AG04449 (cell line): Measurements from ENCODE around the gene SH3D19.
A peak's percentile ranks its signal among the peaks of the same experiment; 100 is the strongest.

Experiments used
- CTCF ChIA-PET: fragments of 350-600 bp; formaldehyde crosslinking; extraction: SDS; loops from one replicate; lab custom pipeline; 2021; ENCODE audit warnings: antibody characterized with exemption; lab: Yijun Ruan, JAX
- POLR2A ChIA-PET: fragments of 400-600, 350-600 bp; formaldehyde crosslinking; extraction: SDS; loops from one replicate; lab custom pipeline; 2020; ENCODE audit warnings: antibody characterized with exemption, inconsistent platforms; lab: Yijun Ruan, JAX
- DNase-seq: peaks from one replicate; pipeline ENCODE4 v3.0.0-alpha.2; 2010; ENCODE audit warnings: low read depth, low spot score
- H3K4me3 ChIP-seq: 2 replicates; pipeline ENCODE4 v1.5.1; 2011; ENCODE audit warnings: low read depth, mild to moderate bottlenecking, control low read depth, low read length
- CTCF ChIP-seq: IDR thresholded peaks from one replicate; pipeline ENCODE4 v1.5.1; 2011; ENCODE audit warnings: mild to moderate bottlenecking, moderate library complexity, low read length, control low read depth, inconsistent platforms; ENCODE audit not compliant: insufficient read depth; ENCODE audit errors: missing control alignments

SH3D19 gene

GRCh38 chr4:151233600-151233999 is 91.8 kb downstream of the SH3D19 start:
- ChIA-PET POLR2A (no interaction called here), CTCF (no interaction called here)
- no peak for DNase-seq
- H3K4me3 ChIP-seq, result no peak overlapping the region
- TF ChIP-seq CTCF, result no peak

GRCh38 chr4:151231915-151232595 is 93.3 kb downstream of the SH3D19 start:
- no peak overlapping the region for H3K4me3 ChIP-seq
- ChIA-PET POLR2A (no interaction called here), CTCF (no interaction called here)
- TF ChIP-seq CTCF, result no peak
- DNase-seq, result no peak

GRCh38 chr4:151228189-151229119 is 97.0 kb downstream of the SH3D19 start:
- POLR2A ChIA-PET, result no interaction called here
- CTCF ChIA-PET, result interaction anchor here (1.0 kb wide), 2 partner anchors 48 to 134 kb away, joined by 3 read pairs; no protein-coding TSS in a partner anchor
- no peak for TF ChIP-seq CTCF
- DNase-seq, result no peak
- no peak overlapping the region for H3K4me3 ChIP-seq

- no peak for TF ChIP-seq CTCF
- no peak for DNase-seq
- peak overlapping the region; percentile 23 for H3K4me3 ChIP-seq
- ChIA-PET POLR2A (no interaction called here), CTCF (interaction anchor here (0.6 to 1.0 kb wide), 3 partner anchors 12 to 135 kb away, joined by 3 read pairs; no protein-coding TSS in a partner anchor)
Observed at GRCh38 chr4:151227731-151228130, 97.7 kb downstream of the SH3D19 start.

- no peak for TF ChIP-seq CTCF
Observed at GRCh38 chr4:151227172-151227571, 98.2 kb downstream of the SH3D19 start.

More at GRCh38 chr4:151227172-151227571, 98.2 kb downstream of the SH3D19 start:
- ChIA-PET POLR2A (no interaction called here), CTCF (interaction anchor here (0.6 to 1.0 kb wide), 3 partner anchors 13 to 136 kb away, joined by 3 read pairs; no protein-coding TSS in a partner anchor)
- peak overlapping the region; percentile 36 for H3K4me3 ChIP-seq
- no peak for DNase-seq
